ENCODE measurements around the gene UTY.

Gene UTY

DNA sequence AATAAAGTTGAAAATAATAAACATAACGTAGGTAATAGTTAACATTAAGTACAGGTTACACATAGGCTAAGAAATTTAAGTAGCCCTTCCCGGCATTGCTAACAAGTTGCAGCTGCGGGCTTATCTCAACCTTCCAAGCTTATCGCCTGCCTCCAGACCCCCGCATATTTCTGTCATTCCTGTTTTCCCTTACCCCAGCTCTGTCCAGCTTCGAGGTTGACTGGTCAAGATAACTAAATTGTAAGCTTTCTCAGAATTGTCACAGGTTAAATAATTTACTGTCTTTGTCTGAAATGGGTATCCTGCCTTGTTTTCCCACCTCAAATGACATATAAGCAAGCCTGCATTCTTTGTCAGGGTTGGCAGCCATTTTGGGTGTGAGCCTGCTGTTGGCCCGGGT is 36.7 kb downstream of the UTY start:
- no peak for FAIRE-seq

DNA sequence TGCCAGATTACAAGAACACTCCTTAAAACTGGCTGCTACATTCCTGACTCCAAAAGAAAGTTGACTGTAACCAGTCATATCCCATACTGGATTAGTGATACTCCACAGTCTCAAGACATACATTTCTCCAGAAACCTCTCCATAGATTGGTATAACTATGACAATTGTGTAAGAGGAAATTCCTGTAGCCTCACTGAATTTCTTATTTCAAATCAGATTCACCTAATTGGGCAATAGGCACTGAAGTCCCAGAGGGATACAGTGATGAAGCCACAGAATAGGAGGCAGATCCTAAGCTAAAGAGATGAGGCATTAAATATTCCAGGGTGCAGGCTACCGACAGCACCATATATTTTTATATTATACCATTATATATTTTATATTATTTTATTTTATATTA is 39.0 kb downstream of the UTY start:
- FAIRE-seq, result no peak
- TF ChIP-seq POLR2AphosphoS5 (IDR thresholded peaks at IDR 0.05; ENCODE audit: low read depth, low read length), result no peak
- TF ChIP-seq TAF1 (IDR thresholded peaks at IDR 0.05; ENCODE audit: borderline replicate concordance, low read depth, low read length), result no peak
- TF ChIP-seq POLR2A (IDR thresholded peaks at IDR 0.05; ENCODE audit: low read depth, low read length), result no peak

More for the DNA sequence above, 36.7 kb downstream of the UTY start:
- no peak for DNase-seq (ENCODE audit: insufficient read length)
- TF ChIP-seq POLR2A (IDR thresholded peaks at IDR 0.05; ENCODE audit: low read depth, low read length) (no peak), TAF1 (IDR thresholded peaks at IDR 0.05; ENCODE audit: borderline replicate concordance, low read depth, low read length) (no peak), POLR2AphosphoS5 (IDR thresholded peaks at IDR 0.05; ENCODE audit: low read depth, low read length) (no peak)

DNA sequence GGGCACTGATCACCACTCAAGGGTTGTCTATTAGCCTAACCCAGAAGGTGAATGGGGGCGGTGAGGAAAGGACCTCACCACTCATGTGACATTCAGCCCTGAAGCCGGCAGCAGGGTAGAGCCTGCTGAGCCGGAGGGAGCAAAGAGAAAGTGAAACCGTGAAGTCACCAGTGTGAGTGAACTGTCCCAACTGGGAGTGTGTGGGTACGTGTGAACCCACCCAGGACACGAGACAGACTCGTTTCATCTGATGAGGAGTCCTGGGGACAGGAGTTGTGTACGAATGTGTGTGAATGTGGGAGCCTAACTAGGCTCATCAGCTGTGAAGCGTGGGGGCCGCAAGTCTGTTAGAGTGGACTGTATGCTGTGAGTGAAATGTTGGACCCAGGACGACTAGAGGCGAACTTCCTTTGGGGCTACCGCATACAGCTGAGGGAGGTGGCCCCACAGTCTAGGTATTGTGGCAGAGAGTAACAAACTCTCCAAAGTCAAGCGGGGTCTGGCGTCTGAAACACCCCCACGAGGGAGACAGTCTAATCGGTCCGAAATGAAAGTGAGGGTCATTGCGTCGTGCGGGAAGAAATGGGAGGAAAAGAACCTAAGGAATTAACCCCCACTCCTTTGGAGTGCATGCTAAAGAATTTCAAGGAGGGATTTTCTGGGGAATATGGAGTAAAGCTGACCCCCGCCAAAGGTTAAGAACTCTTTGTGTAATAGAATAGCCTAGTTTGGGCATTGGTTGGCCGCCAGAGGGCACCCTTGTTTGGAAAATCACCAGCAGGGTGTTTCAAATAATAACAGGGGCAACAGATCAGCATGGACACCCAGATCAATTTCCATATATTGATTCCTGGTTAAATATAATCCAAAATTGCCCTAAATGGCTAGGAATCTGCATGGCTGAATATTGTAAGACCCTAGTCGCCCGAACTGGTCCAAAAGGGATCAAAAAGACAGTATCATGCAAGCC is 43.6 kb downstream of the UTY start:
- no peak for TF ChIP-seq TAF1 (IDR thresholded peaks at IDR 0.05; ENCODE audit: borderline replicate concordance, low read depth, low read length)
- no peak for TF ChIP-seq POLR2A (IDR thresholded peaks at IDR 0.05; ENCODE audit: low read depth, low read length)
- no peak for TF ChIP-seq POLR2AphosphoS5 (IDR thresholded peaks at IDR 0.05; ENCODE audit: low read depth, low read length)
- no peak for DNase-seq (ENCODE audit: insufficient read length)
- FAIRE-seq, result no peak

More for the DNA sequence above, 39.0 kb downstream of the UTY start:
- no peak for DNase-seq (ENCODE audit: insufficient read length)

DNA sequence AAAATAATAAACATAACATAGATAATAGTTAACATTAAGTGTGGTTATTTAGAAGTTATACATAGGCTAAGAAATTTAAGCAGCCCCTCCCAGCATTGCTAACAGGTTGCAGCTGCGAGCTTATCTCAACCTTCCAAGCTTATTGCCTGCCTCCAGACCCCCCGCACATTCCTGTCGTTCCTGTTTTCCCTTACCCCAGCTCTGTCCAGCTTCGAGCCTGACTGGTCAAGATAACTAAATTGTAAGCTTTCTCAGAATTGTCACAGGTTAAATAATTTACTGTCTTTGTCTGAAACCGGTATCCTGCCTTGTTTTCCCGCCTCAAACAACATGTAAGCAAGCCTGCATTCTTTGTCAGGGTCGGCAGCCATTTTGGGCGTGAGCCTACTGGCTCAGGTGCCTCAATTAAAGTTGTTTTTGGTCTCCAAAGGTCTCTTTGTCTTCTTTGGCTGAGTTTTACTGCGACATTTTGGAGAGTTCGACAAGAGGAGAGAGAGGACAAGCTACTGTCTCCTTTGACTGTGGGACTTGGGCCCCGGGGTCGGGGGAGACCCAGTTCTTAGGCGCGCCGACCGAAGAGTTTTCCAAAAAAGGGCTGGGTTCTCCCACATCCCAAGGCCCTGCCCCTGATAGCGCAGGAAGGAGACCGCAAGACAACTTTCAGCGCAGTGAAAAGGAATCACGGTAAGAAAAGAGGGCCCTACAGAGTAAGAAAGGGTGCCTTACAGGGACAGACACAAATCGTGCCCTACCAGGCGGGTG is 44.4 kb downstream of the UTY start:
- FAIRE-seq (no peak), DNase-seq (ENCODE audit: insufficient read length) (no peak)
- TF ChIP-seq TAF1 (IDR thresholded peaks at IDR 0.05; ENCODE audit: borderline replicate concordance, low read depth, low read length) (no peak), POLR2AphosphoS5 (IDR thresholded peaks at IDR 0.05; ENCODE audit: low read depth, low read length) (no peak), POLR2A (IDR thresholded peaks at IDR 0.05; ENCODE audit: low read depth, low read length) (no peak)

DNA sequence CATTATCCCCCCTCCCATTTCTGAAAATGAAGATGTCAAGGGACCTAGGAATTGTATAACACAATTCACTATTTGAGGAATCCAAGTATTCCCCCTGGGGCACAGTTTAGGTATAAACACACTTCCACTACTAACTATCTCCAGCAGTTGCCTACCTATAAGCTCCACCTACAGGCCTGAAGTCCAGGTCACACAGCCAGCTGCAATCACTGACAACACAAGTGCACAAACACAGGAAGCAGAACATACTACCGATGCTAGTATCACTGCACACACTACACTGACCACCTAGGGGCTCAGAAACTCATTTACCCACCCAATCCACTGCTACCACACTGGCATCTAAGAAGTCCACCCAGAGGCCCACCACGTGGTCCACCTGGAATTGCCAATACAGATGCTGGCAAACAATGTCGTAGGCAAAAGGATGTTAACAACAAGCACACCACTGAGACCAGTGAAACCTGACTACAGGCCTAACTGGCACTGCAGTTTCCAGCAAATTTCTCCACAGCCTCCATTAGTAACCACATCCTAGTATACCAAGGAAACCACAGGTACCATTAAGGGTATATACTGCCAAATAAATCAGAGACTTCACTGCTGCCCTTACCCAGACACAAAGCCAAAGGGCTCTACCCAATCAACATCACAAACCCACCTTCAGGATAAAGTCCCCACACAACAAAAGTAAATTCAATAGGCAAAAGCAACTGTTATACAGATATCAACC is 47.4 kb downstream of the UTY start:
- DNase-seq (ENCODE audit: insufficient read length), result no peak
- FAIRE-seq, result no peak
- TF ChIP-seq TAF1 (IDR thresholded peaks at IDR 0.05; ENCODE audit: borderline replicate concordance, low read depth, low read length) (no peak), POLR2AphosphoS5 (IDR thresholded peaks at IDR 0.05; ENCODE audit: low read depth, low read length) (no peak), POLR2A (IDR thresholded peaks at IDR 0.05; ENCODE audit: low read depth, low read length) (no peak)

DNA sequence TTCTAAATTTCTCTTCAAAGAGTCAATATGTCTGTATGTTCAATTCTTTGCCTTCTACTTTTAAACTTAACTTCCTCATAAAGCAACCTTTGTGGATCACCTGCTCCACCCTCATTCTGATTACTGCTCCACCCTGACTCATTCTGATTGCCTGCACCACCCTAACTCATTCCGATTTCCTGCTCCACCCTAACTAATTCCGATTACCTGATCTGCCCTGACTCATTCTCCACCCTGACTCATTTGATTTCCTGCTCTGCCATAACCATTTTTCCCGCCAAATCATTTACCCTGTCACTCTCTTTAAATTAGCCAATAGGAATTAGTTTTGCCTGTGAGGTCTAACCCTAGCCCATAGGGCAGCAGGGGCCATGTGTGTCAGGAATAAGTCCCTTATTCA is 50.3 kb downstream of the UTY start:
- FAIRE-seq (no peak), DNase-seq (ENCODE audit: insufficient read length) (no peak)
- TF ChIP-seq TAF1 (IDR thresholded peaks at IDR 0.05; ENCODE audit: borderline replicate concordance, low read depth, low read length) (no peak), POLR2A (IDR thresholded peaks at IDR 0.05; ENCODE audit: low read depth, low read length) (no peak), POLR2AphosphoS5 (IDR thresholded peaks at IDR 0.05; ENCODE audit: low read depth, low read length) (no peak)

DNA sequence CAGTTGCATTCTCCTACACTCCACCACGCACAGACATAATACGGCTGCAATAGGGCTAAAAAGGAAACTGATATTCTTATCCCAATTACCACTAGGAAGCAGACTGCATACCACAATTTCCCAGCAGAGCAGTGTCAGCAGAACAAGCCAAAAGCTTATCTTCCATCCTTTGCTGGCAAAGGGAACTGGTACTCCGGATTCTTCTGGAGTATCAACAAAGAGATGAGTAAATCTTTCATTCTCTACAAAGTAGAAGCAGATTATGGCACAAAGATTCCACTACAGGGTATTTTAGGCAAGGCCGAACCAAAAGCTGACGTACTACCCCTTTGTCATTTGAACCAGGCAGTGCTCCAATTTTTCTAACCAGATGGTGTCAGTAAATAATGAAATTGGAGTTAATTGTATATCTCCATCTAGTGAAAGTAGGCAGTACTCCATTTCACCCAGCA is 56.5 kb downstream of the UTY start:
- DNase-seq (ENCODE audit: insufficient read length), result no peak
- no peak for FAIRE-seq
- TF ChIP-seq POLR2A (IDR thresholded peaks at IDR 0.05; ENCODE audit: low read depth, low read length) (no peak), POLR2AphosphoS5 (IDR thresholded peaks at IDR 0.05; ENCODE audit: low read depth, low read length) (no peak), TAF1 (IDR thresholded peaks at IDR 0.05; ENCODE audit: borderline replicate concordance, low read depth, low read length) (no peak)

DNA sequence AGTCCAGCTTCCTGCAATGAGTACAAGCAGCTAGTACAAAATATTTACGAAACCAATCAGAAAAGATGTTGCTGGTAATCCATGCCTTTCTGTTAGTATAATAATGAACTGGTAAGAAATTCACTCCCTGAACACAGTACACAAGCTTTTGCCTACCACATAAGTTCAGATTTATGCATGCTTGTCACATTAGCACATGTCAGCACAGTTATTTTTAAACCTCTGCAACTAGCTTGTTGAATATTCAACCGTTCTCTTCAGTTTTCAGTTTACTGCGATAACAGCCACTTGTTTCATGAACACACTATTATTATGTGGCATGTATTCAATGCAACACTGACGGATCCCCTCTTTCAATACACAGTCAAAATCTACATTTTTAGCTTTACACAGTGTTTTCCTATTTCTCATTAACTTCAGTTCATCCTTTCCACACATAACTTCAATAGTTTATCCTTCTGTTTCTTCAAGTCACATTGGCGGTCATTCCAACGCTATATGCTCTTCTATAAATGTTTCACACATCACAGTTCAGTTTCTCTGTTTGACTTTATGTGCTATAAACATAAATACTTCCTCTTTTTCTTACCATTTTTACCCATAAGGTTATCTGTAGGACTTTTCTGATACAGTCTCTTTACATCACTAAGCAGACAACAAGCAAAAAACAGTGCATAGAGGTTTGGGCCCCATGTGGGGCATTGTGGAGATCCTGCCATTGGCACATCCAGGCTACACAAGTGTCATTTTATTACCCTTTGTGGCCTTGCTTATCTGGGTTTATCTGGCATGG is 62.8 kb downstream of the UTY start:
- no peak for TF ChIP-seq TAF1 (IDR thresholded peaks at IDR 0.05; ENCODE audit: borderline replicate concordance, low read depth, low read length)
- no peak for TF ChIP-seq POLR2A (IDR thresholded peaks at IDR 0.05; ENCODE audit: low read depth, low read length)
- no peak for TF ChIP-seq POLR2AphosphoS5 (IDR thresholded peaks at IDR 0.05; ENCODE audit: low read depth, low read length)
- FAIRE-seq (no peak), DNase-seq (ENCODE audit: insufficient read length) (no peak)

DNA sequence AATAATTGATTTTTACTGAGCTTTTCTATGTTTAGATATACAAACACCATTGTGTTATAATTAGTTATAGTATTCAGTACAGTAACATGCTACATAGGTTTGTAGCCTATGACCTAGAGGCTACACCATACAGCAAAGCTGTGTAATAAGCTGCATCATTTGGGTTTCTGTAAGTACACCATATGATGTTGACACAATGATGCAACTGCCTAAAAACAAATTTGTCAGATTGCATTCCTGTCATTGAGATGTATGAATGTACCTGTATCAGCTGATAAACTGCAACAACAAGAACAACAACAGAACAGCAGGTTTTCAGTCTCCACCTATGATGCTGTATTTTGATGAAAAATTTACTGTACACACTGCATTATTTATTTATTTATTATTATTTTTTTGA is 64.3 kb downstream of the UTY start:
- TF ChIP-seq TAF1 (IDR thresholded peaks at IDR 0.05; ENCODE audit: borderline replicate concordance, low read depth, low read length) (no peak), POLR2A (IDR thresholded peaks at IDR 0.05; ENCODE audit: low read depth, low read length) (no peak), POLR2AphosphoS5 (IDR thresholded peaks at IDR 0.05; ENCODE audit: low read depth, low read length) (no peak)
- FAIRE-seq, result no peak
- DNase-seq (ENCODE audit: insufficient read length), result no peak

DNA sequence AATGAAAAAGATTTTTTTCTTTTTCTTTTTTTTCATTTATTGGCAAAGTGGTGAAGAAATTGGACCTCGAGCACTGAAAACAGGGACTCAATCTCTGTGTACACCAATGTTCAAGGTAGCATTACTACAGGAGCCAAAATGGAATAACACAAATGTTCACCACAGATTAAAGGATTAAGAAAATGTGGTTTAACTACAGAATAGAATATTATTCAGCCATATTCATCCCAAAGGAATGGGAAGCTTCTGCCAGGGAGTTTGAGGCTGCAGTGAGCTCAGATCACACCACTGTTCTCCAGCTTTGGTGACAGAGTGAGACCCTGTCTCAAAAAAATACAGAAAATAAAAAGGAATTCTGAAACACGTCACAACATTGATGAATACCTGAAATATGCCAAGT is 81.0 kb downstream of the UTY start:
- TF ChIP-seq POLR2AphosphoS5 (IDR thresholded peaks at IDR 0.05; ENCODE audit: low read depth, low read length), result no peak
- TF ChIP-seq TAF1 (IDR thresholded peaks at IDR 0.05; ENCODE audit: borderline replicate concordance, low read depth, low read length), result no peak
- no peak for TF ChIP-seq POLR2A (IDR thresholded peaks at IDR 0.05; ENCODE audit: low read depth, low read length)
- no peak for FAIRE-seq
- no peak for DNase-seq (ENCODE audit: insufficient read length)

Measured in GM12892 (cell line).